Occipital lobe (tissue), 2 donors: Measurements from ENCODE around the gene CHI3L1. TPM values are rescaled to one million over a fixed set of nuclear protein-coding genes. Genes with fewer than 3 reads are reported as not detected.
A peak's percentile ranks its signal among the peaks of the same experiment; 100 is the strongest.
"Not testable (repeated sequence)": the region's sequence is repeated elsewhere in the genome, so short reads cannot be mapped to it uniquely, and the experiment has no call there.

Source experiments
- DNase-seq: peaks from one replicate; lab custom pipeline; 2025; lab: John Stamatoyannopoulos, UW
- total RNA-seq: library from RNA; depleted of rRNA; stranded (reverse); fragments of >200 nt; gene quantifications from one replicate; pipeline ENCODE4 v1.2.3, GENCODE V29; 2014

CHI3L1 gene
- 1.6 TPM for total RNA-seq

DNA sequence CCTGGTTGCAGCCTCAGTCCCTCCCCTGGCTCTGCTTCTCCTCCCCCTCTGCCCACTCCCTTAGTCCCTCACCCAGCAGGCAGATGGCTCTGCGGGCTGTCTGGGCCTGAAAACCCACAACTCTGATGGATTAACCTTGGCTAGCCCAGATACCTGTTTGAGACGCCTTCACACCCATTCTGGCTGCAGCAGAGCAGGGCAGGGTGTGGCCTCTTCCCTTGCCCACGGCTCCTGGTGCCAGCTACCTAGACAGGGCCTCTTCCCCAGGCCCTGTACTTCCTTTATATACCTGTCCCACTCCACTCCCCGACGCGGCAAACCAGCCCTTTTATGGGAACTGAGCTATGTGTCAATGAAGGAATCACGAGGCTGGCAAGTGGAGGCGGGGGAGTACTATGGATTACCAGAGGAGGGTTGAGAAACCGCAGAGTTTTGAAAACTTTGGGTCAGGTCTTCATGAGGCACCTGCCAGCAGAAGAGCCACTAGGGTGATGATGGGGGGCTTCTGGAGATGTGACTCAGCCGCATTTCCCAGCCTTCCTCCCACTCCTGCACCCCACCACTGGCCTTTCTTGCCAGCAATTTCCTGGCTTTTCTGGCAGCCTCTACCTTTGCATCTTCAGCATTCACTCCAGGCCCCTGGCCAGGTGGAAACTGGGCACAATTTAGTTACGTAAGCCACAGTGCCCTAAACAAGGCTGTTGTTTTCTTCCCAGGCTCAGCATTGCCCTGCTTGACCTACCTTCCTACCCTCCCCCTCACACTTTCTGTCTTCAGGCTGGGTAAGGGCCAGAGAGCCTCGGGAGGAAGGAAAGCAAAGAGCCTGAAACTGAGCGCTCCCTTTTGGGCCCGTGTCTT, at the start of gene CHI3L1:
Gene CHI3L1, minus strand, starts transcription at position 259 of the 858 bp plus-strand sequence. Its CDS starts 81 bp downstream, at position 178.
- DNase-seq, result peak; percentile 49

- DNase-seq, result not testable (repeated sequence)
Measured at GRCh38 chr1:203234901-203235300, 48.4 kb upstream of the CHI3L1 start.

DNA sequence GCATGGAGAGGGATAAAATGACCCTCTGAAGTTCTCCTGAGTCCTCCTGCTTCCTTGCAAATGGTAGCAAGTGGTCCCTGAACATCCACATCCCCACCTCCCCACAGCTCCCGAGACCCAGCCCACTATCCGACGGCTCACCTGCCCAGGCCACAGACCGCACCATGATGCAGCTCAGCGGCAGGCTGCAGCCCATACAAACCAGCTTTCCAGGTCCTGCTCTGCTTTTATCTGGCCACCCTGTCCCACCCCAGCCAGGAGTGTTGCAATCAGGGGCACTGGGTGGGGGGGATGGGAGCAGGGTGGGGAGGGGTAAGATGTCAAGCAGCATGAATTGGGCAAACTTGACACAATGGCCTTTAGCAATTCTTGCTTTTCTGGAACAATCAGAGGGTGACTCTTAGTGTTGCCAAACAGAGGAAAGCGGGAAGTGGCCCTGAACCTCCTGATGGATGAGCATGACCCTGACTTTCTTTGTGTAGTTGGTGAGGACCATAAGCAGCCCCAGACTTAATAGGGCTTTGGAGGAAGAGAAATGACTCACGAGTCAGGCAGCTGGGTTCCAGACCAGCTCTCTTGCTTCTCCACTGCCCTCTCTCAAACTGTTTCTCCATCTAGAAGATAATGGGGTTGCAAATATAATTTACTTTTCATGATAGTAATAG, 43.1 kb upstream of the CHI3L1 start, which contains the start of gene CHIT1:
Gene CHIT1, minus strand, starts transcription at position 203 of the 665 bp plus-strand sequence. Its CDS starts 37 bp downstream, at position 166.
- no peak for DNase-seq

- DNase-seq, result no peak
Measured at GRCh38 chr1:203228670-203229069, 42.2 kb upstream of the CHI3L1 start.

DNA sequence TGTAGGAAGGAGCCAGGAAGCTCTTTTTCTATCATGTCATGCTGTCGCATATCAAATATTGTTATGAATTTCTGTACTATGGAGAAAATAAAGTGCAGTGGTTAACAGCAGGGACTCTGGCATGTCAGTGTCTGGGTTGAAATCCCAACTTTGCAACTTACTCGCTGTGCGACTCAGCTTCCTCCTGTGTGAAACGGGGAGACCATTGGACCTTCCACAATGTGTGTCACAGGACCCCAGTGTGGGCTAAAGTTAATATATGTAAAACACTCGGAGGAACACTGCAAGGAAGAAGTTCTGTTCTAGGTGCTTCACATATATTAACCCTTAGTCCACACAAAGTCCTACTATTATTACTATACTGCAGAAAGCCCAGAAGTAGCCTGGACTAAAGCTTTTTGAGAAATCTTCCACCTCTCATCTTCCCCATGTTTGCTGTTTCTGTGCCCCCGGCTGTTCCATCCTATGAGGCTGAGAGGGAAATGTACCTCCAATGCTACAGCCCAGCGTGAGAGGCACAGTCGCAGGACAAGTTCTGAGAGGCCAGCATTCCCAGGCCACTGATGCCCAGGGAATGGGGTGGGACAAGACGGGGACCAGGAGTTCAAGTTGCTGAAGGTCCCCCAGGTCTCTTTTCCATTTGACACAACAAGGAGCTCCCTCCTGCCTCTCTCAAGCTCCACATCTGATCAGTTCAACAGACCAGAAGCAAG, 41.0 kb upstream of the CHI3L1 start:
- no peak for DNase-seq

DNA sequence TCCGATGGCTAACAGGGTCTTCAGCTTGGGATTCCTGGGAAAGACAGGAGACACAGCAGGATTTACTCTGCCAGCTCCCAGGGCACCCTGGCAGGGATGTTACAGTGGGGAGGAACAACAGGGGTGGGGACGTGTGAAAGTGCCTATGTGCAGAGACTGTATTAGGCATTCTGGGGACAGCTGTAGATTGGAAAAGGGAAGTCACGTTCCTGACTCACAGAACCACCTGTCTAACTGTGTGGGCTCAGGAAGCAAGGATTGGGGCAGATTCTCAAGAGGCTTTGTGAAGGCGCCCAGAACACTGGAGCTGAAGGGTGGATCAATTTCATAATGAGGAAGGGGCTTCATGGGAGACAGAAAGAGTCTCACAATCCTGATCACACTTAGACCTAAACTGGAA, 38.6 kb upstream of the CHI3L1 start:
- no peak for DNase-seq

DNA sequence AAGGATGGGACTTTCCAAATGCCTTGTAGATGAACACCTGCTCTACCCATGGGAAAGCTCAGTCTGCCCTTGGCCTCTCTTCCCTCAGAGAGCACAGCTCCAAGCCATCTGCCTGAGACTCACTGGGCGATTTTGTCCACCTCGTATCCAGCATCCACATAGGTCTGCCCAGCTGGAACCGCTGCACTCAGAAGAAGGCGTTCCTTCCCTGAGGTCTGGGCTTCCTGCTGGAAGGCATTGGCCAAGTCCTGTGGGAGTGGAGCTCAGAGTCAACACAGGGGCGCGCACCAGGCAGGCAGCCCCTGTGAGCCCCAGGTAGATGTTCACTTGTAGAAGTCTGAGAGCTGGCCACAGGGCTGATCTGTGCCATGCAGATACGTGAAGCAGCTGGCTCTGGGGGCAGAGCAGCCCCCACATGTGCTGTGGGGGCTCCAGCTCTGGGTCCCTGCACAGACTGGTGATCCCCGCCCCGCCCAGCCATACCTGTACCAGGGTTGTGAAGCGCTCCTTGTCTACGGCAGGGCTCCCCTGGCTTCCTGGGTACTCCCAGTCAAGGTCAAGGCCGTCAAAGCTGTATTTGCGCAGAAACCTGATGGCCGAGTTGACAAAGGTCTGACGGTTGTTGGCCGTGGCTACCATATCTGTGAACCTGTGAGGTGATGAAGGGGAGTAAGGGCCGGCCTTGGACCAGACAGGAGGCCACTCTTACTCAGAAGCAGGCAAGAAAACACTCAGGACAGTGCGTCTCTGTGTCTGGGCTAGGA, 36.7 kb upstream of the CHI3L1 start:
- DNase-seq, result no peak

- no peak for DNase-seq
Measured at GRCh38 chr1:203219934-203220333, 33.4 kb upstream of the CHI3L1 start.

GRCh38 chr1:203219171-203219570, 32.7 kb upstream of the CHI3L1 start:
- DNase-seq, result no peak

- DNase-seq, result no peak
Measured at GRCh38 chr1:203217668-203218067, 31.2 kb upstream of the CHI3L1 start.

DNA sequence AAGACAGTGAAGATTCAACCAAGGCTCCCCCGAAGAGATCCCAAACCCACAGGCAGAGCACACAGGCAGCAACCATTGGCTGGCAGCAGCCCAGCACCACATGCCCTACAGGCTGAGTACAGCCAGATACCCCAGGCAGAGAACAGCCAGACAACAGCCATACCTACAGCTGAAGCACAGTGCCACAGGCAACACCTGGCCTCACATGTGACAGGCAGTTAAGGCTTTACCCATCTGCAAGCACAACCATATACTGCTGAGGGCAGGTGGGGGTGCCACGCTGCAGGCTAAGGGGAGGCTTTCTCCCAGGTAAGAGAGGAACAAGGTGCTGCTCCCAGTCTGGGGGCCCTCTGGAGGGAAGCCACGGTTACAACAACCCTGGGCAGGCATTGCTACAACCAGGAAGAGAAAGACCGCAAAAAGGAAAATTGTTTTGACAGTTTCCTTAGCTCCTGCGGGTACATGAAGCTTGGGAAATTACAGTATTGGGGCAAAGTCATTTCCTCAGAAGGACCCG, 30.7 kb upstream of the CHI3L1 start:
- no peak for DNase-seq

- peak; percentile 27 for DNase-seq
Measured at GRCh38 chr1:203216274-203217138, 30.0 kb upstream of the CHI3L1 start.

DNA sequence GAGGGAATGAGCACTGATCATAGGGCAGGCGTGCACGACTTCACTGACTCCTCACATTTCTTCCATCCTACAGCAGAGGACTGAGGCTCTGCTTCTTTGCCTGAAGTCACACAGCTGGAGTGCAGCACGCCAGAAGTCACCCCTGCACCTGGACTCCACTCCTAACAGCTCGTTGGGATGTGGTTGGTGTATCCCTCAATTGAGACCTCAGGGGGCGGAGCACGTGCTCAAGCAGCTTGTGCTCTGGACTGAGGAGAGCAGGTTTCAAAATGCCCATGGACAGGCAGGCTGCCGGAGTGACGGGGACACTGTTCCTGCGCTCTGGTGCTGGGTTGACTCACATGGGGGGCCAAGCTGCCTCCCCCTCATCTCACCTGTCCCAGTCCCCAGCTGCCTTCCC, 29.1 kb upstream of the CHI3L1 start:
- DNase-seq, result no peak

GRCh38 chr1:203214871-203215270, 28.4 kb upstream of the CHI3L1 start:
- DNase-seq, result no peak

DNA sequence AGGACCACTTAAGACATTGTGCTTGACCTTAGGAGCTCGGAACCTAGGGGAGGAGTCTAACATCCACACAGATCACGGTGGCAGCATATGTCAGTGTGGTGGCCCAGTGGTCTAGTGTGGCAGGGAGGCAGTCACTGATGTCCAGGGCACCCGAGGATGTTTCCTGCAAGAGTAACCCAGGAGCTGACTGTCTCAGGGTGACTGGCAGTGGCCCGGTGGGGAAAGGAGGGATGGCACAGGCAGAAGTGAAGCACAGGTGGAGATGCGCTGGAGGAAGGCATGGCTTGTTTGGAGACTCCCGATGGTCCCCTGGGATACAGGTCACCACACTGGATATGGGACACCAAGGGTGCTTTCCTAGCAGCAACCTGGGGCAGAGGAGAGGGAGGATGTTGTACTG, 26.6 kb upstream of the CHI3L1 start:
- no peak for DNase-seq

- DNase-seq, result no peak
Measured at GRCh38 chr1:203211812-203212211, 25.3 kb upstream of the CHI3L1 start.

DNA sequence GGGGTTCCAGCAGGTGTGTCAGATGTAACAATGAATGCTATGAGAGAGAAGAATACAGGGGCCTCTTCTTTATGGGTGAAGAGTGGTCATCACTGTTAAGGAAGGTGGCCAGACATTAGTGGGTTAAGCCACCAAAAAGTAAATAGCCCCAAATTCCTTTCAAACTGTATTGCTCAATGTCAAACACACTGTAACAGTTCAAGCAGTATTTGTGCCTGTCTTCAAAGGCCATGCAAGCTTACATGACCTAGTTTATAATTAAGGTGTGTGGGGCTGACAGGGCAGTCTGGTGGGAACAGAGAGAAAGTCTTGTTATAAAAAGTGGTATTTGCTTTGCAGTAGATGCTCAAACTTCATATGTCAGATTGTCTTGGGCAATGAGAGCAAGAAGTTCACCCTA, 24.5 kb upstream of the CHI3L1 start:
- DNase-seq, result no peak

GRCh38 chr1:203210350-203210749, 23.8 kb upstream of the CHI3L1 start:
- DNase-seq, result no peak

DNA sequence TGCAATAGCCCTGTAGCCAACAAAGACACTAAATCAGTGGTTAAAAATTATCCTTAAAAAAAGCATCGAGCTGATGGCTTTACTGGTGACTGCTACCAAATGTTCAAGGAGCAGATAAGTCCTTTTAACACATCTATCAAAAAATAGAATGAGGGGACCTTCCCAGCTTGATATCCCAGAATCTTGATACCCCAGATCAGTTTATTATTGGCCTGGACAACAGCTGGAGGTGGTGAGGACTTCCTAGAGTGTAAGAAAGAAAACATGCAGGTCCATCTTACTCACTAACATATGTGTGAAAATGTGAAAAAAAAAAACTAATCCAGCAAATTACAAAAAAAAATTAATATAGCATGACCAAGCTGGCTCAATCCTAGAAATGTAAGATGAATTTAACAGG, 21.7 kb upstream of the CHI3L1 start:
- no peak for DNase-seq

- no peak for DNase-seq
Measured at GRCh38 chr1:203207751-203208150, 21.2 kb upstream of the CHI3L1 start.
